Activated CD8-positive, alpha-beta T cell treated with anti-CD3 and anti-CD28 coated beads for 36 hours (primary cell): ENCODE results near the gene PHF2. TPM values are rescaled to one million over a fixed set of nuclear protein-coding genes. Genes with fewer than 3 reads are reported as not detected.

Experiments used
- ATAC-seq: fragments of 200-7000 bp; cut with Tn5 transposase; one replicate; pipeline ENCODE4 v1.10.0; 2021; ENCODE audit warnings: mild to moderate bottlenecking, moderate library complexity
- CTCF ChIA-PET: fragments of 350-600 bp; sonication (Branson Sonifier 250); formaldehyde crosslinking; loops from one replicate; lab custom pipeline; 2021; ENCODE audit warnings: antibody characterized with exemption; lab: Charles Lee
- POLR2A ChIA-PET: fragments of 350-600 bp; sonication (Branson Sonifier 250); formaldehyde crosslinking; loops from one replicate; lab custom pipeline; 2021; ENCODE audit warnings: antibody characterized with exemption; lab: Charles Lee
- DNase-seq: peaks from one replicate; pipeline ENCODE4 v3.0.0-alpha.2; 2020
- H3K27ac Mint-ChIP-seq: one replicate; pipeline ENCODE4 v1.8.0; 2021; ENCODE audit warnings: mild to moderate bottlenecking, mixed read lengths
- H3K27me3 Mint-ChIP-seq: one replicate; pipeline ENCODE4 v1.8.0; 2021; ENCODE audit warnings: mixed read lengths
- H3K36me3 Mint-ChIP-seq: one replicate; pipeline ENCODE4 v1.8.0; 2021; ENCODE audit warnings: low read depth, mixed read lengths
- H3K4me1 Mint-ChIP-seq: one replicate; pipeline ENCODE4 v1.8.0; 2021; ENCODE audit warnings: low read depth, mixed read lengths
- H3K4me3 Mint-ChIP-seq: one replicate; pipeline ENCODE4 v1.8.0; 2021; ENCODE audit warnings: mild to moderate bottlenecking, moderate library complexity, mixed read lengths
- H3K9me3 Mint-ChIP-seq: one replicate; pipeline ENCODE4 v1.8.0; 2021; ENCODE audit warnings: mixed read lengths
- intact Hi-C: fragments of 100-400 bp; cut with micrococcal nuclease; formaldehyde crosslinking; loops from one replicate; pipeline ENCODE4 v1.10.0; 2022
- total RNA-seq, 2 experiments: library from RNA; stranded (reverse); gene quantifications; one replicate each; pipeline ENCODE4 v1.2.3, GENCODE V29; 2021
- TF ChIP-seq, protein P1 (sequence below): fragments of 200-600 bp; IDR thresholded peaks from one replicate; pipeline ENCODE4 v1.8.0; 2022; ENCODE audit warnings: antibody characterized with exemption, mild to moderate bottlenecking

PHF2 gene
- total RNA-seq, 2 experiments from 2014 or later, result 12.9 to 13.1 TPM

DNA sequence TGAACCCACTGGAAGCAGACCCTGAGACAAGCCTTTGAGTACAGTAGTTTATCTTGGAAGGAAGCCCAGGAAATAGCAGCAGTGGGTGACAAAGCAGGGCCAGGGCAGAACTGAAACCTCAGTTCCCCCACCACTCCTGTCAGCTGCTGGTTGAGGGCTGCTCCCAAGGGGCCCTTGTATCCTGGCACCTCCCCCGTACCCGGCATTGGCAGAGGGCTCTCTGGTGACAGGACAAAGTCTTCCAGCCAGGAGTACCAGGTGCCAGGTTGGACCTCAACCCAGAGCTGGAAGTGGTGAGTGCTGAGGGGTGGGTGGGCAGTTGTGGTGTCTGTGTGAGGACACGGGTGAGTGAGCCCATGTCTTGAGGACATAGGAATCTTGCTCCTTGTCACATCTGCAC lies 123.3 kb downstream of the PHF2 start:
- H3K9me3 Mint-ChIP-seq, result peaks cover 3% of the 10 kb centered on the region
- ATAC-seq (no peak), DNase-seq (no peak)
- H3K36me3 Mint-ChIP-seq, result no peaks in the 10 kb centered on the region
- no peak overlapping the region for H3K27ac Mint-ChIP-seq
- intact Hi-C loops, result no loop called here
- H3K27me3 Mint-ChIP-seq, result peaks cover 5% of the 10 kb centered on the region
- ChIA-PET POLR2A (no interaction called here), CTCF (no interaction called here)
- TF ChIP-seq, protein P1, sequence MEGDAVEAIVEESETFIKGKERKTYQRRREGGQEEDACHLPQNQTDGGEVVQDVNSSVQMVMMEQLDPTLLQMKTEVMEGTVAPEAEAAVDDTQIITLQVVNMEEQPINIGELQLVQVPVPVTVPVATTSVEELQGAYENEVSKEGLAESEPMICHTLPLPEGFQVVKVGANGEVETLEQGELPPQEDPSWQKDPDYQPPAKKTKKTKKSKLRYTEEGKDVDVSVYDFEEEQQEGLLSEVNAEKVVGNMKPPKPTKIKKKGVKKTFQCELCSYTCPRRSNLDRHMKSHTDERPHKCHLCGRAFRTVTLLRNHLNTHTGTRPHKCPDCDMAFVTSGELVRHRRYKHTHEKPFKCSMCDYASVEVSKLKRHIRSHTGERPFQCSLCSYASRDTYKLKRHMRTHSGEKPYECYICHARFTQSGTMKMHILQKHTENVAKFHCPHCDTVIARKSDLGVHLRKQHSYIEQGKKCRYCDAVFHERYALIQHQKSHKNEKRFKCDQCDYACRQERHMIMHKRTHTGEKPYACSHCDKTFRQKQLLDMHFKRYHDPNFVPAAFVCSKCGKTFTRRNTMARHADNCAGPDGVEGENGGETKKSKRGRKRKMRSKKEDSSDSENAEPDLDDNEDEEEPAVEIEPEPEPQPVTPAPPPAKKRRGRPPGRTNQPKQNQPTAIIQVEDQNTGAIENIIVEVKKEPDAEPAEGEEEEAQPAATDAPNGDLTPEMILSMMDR, result no peak
- H3K4me3 Mint-ChIP-seq, result no peak overlapping the region
- no peaks in the 10 kb centered on the region for H3K4me1 Mint-ChIP-seq

DNA sequence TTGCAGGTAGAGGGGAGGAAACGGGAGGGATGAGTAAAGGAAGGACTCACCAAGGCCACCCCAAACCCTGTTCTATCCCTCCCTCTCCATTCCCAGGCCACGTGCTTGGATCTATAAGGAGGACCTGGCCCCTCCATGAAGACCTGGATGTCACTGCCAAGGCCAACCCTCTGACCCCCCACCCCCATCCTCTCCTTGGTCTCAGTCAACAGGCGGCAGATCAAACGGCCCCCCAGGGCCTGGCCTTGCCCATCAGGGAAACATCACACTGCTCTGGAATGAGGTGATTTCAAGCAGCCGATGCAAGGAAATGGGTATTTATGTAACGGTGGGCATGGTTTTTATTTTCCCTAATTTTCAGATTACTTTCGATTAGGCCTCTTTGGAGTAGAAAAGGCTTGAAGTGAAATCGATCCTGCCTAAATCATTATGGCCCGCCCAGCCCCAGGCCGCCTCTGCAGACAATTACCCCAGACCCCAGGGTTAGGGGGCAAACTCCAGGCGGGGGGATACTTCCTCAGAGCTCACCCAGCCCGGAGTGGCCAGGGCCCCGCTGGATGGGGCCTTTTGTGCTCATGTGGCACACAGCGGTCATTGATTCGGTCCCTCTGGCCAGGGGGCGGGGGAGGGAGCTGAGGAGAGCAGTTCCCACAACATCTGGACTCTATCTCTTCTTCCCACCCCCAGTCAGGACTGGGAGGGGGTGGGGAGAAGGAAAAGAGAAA lies 125.3 kb downstream of the PHF2 start:
- Mint-ChIP-seq H3K27ac (no peak overlapping the region), H3K4me1 (no peaks in the 10 kb centered on the region), H3K36me3 (no peaks in the 10 kb centered on the region), H3K4me3 (no peak overlapping the region), H3K27me3 (peaks cover 5% of the 10 kb centered on the region), H3K9me3 (peaks cover 3% of the 10 kb centered on the region)
- DNase-seq, result no peak
- no peak for ATAC-seq
- ChIA-PET CTCF (interaction anchor here (0.9 kb wide), 1 partner anchor 101 kb away, joined by 3 read pairs; no protein-coding TSS in a partner anchor), POLR2A (no interaction called here)
- TF ChIP-seq, protein P1, result no peak
- intact Hi-C loops, result no loop called here

DNA sequence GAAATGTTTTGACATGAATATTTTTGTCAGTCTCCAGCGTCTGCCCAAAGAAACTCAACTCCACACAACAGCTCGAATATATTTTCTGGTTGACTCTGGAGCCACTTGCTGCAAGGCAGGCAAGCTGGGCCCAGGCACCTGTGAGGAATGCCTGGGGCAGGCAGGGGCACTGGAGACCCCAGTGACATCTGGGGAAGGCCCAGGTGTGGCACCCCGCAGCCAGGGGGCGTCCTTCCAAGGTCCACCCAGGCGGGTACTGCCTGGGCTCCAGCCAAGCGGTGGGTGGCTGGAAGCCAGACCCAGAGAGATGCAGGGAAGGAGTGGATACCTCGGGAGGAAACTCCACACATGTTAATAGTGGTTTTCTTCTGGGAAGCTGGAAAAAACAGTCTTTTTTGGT lies 125.9 kb downstream of the PHF2 start:
- intact Hi-C loops, result no loop called here
- POLR2A ChIA-PET, result no interaction called here
- Mint-ChIP-seq H3K27ac (no peak overlapping the region), H3K4me3 (no peak overlapping the region), H3K9me3 (peaks cover 3% of the 10 kb centered on the region), H3K36me3 (no peaks in the 10 kb centered on the region), H3K4me1 (no peaks in the 10 kb centered on the region), H3K27me3 (peaks cover 5% of the 10 kb centered on the region)
- CTCF ChIA-PET, result interaction anchor here (0.9 kb wide), 1 partner anchor 100 kb away, joined by 3 read pairs; no protein-coding TSS in a partner anchor
- TF ChIP-seq, protein P1, result no peak
- no peak for ATAC-seq
- DNase-seq, result no peak

DNA sequence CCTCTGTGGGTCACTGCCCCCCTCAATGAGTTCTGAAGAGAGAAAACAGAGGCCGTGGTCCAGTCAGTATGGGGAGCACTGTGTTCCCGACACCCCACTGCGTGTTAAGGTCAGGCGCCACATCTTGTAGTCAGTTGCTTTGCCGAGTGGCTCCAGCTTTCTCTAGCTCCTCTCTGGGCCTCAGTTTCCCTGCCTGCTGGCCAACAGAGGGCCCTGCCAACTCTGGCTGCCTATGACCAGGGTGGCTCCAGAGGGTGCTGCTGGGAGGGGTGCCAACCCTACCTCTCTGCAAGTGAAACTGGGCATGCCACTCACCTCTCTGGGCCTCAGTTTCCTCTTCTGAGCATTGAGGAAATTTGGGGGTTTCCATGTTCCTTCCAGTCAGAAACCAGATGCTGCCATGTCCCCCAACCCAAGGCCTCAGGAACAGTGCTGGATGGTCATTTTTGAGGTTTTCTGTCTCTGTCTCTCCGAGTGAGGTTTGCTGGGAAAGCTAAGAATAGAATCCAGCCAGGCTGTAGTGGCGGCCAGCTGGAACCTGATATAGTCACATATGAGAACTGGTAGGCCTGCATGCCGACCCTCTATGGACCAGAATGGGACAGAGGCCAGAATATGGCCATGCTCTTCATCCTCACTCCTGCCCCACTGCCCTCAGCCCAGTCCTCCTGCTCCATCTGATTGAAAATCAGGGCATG lies 132.1 kb downstream of the PHF2 start:
- TF ChIP-seq, protein P1, result no peak
- Mint-ChIP-seq H3K4me3 (no peak overlapping the region), H3K9me3 (no peaks in the 10 kb centered on the region), H3K36me3 (no peaks in the 10 kb centered on the region), H3K27me3 (peaks cover 8% of the 10 kb centered on the region), H3K4me1 (no peaks in the 10 kb centered on the region), H3K27ac (no peak overlapping the region)
- intact Hi-C loops, result no loop called here
- ATAC-seq (no peak), DNase-seq (no peak)
- ChIA-PET CTCF (no interaction called here), POLR2A (no interaction called here)

DNA sequence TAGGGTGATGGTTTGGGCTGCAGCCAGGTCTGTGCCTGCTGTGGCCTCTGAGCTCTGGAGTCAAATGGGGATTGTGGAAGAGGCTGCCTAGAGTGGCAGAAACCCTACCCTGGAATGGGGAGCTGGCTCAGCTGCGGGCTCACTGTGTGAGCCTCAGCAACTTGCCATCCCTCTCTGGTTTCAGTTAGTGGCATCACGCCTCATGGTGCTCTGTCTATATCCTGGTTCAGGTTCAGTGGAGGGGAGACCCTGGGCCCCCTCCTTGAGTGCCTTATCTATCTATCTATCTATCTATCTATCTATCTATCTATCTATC lies 132.6 kb downstream of the PHF2 start:
- H3K9me3 Mint-ChIP-seq, result no peaks in the 10 kb centered on the region
- no peak overlapping the region for H3K27ac Mint-ChIP-seq
- H3K27me3 Mint-ChIP-seq, result peaks cover 8% of the 10 kb centered on the region
- no peak overlapping the region for H3K4me3 Mint-ChIP-seq
- H3K36me3 Mint-ChIP-seq, result no peaks in the 10 kb centered on the region
- ChIA-PET POLR2A (no interaction called here), CTCF (no interaction called here)
- DNase-seq, result no peak
- ATAC-seq, result no peak
- TF ChIP-seq, protein P1, result no peak
- intact Hi-C loops, result no loop called here
- no peaks in the 10 kb centered on the region for H3K4me1 Mint-ChIP-seq
